Left colon (tissue), 2 donors: ENCODE data around the gene CPA5. TPM values are rescaled to one million over a fixed set of nuclear protein-coding genes. Genes with fewer than 3 reads are reported as not detected.

Experiments used
- ATAC-seq: fragments of 200-7000 bp; cut with Tn5 transposase; one replicate; pipeline ENCODE4 v1.9.1; 2020; ENCODE audit warnings: mild to moderate bottlenecking, moderate library complexity
- DNase-seq, 2 donors: peaks; one replicate each; pipeline ENCODE4 v3.0.0-alpha.2; 2020
- intact Hi-C, 2 donors: fragments of 100-400 bp; cut with DNase I in 1 of 2; cut with micrococcal nuclease in 1 of 2; formaldehyde crosslinking; loops; one replicate each; pipeline versions ENCODE4 v1.11.2 to v1.14.0; 2022; cut with DNase I, micrococcal nuclease
- total RNA-seq, 2 donors: library from RNA; stranded (reverse); fragmentation: NEBNext Ultra II Directional; extraction: Animal tissue kit (Norgen Biotek cat#: 25700); gene quantifications; one replicate each; pipeline ENCODE4 v1.2.1, GENCODE V29; 2021
- donor health status: DM: no; HTN: no; CAD: no.
- donor health status: DM: yes; HTN: yes; CAD: no.

The CPA5 gene
- total RNA-seq, 2 donors from 2014 or later = not detected

GRCh38 chr7:130409067-130409711 lies 64.6 kb downstream of the CPA5 start:
- no peak for DNase-seq
- ATAC-seq = no peak
- intact Hi-C loops = no loop called here

- ATAC-seq (no peak), DNase-seq (no peak)
- intact Hi-C loops = no loop called here
Measured at GRCh38 chr7:130409712-130410072, 65.1 kb downstream of the CPA5 start.

GRCh38 chr7:130410868-130411541 lies 66.4 kb downstream of the CPA5 start:
- DNase-seq (no peak), ATAC-seq (no peak)
- intact Hi-C loops = no loop called here

GRCh38 chr7:130413201-130413600 lies 68.6 kb downstream of the CPA5 start:
- ATAC-seq = no peak
- no peak for DNase-seq
- intact Hi-C loops = no loop called here

- intact Hi-C loops = no loop called here
- DNase-seq (no peak), ATAC-seq (no peak)
Measured at GRCh38 chr7:130415006-130415405, 70.4 kb downstream of the CPA5 start.

- intact Hi-C loops = no loop called here
- DNase-seq = no peak
- ATAC-seq = no peak
Measured at GRCh38 chr7:130417213-130417612, 72.6 kb downstream of the CPA5 start.

GRCh38 chr7:130418306-130418705 lies 73.7 kb downstream of the CPA5 start:
- no peak for ATAC-seq
- DNase-seq = no peak
- intact Hi-C loops = no loop called here

Other genes with a start within 250 kb of the CPA5 start
- gene TMEM209, start 139.4 kb upstream of the CPA5 start, total RNA-seq = 10 to 100 TPM; 17.7 to 23.5 TPM
- not detected for gene SSMEM1, start 137.0 kb upstream of the CPA5 start, total RNA-seq
- gene CPA2, start 78.0 kb upstream of the CPA5 start, total RNA-seq = 1 to 10 TPM; 1.1 to 1.7 TPM
- gene CPA4, start 51.7 kb upstream of the CPA5 start, total RNA-seq = not detected
- gene CPA1, start 35.7 kb downstream of the CPA5 start, total RNA-seq = 1 to 10 TPM in 1 of 2 donors, not detected in 1; 4.8 TPM
- 1 to 10 TPM; 6.3 to 6.5 TPM for gene CEP41, start 96.2 kb downstream of the CPA5 start, total RNA-seq
- 10 to 100 TPM; 44.3 to 47.7 TPM for gene MEST, start 147.3 kb downstream of the CPA5 start, total RNA-seq